Body of pancreas (tissue), 4 donors: ENCODE measurements around the gene AOAH.

Experiments used
- POLR2A ChIP-seq, 3 donors: fragments of 450-650 bp; IDR thresholded peaks; one replicate each; pipeline ENCODE4 v1.6.1; 2016; ENCODE audit warnings: antibody characterized with exemption in 3 of 3, mild to moderate bottlenecking in 2 of 3
- TF ChIP-seq, protein P1 (sequence below), 7 experiments: fragments of 450-650 bp in 4 of 7; fragments of 200-600 bp in 3 of 7; sonication (generic) in 3 of 7; IDR thresholded peaks; one replicate each; pipeline ENCODE4 v1.5.1; 2016 to 2019; ENCODE audit warnings: antibody characterized with exemption in 7 of 7

DNA sequence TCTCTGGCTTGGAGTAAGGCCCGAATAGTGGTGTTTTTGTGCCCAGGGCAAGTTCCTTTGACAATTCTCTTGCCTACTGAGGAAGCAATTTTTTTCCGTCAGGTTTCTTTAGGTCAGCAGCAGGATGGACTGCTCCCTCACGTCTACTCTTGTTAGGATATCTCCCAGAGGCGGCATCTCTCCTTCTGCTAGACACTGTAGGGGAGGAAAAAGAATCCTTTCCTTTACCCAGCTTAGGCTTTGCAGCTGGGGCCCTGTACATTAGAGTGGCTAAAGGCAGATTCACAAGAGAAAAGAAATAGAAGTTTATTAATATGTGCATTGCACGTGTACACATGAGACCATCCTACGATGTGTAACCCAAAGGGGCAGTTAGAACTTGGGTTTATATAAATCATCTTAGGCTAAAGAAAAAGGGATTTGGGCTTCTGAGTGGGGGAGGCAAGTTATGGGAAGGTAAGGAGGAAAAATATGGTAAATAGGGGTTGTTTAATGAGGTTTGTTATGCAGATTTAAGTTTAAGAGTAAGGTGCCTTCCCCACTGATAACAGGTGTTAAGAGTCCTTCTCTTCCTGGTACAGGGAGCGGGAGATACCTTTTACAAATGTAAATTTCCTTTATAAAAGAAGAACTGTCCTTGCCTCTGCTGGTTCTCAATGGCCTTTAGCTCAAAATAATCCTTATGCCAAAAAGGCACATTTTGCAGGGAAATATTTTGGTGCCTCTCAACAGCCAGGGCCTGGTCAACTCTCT lies 156.4 kb downstream of the AOAH start:
- TF ChIP-seq, protein P1, sequence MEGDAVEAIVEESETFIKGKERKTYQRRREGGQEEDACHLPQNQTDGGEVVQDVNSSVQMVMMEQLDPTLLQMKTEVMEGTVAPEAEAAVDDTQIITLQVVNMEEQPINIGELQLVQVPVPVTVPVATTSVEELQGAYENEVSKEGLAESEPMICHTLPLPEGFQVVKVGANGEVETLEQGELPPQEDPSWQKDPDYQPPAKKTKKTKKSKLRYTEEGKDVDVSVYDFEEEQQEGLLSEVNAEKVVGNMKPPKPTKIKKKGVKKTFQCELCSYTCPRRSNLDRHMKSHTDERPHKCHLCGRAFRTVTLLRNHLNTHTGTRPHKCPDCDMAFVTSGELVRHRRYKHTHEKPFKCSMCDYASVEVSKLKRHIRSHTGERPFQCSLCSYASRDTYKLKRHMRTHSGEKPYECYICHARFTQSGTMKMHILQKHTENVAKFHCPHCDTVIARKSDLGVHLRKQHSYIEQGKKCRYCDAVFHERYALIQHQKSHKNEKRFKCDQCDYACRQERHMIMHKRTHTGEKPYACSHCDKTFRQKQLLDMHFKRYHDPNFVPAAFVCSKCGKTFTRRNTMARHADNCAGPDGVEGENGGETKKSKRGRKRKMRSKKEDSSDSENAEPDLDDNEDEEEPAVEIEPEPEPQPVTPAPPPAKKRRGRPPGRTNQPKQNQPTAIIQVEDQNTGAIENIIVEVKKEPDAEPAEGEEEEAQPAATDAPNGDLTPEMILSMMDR (IDR thresholded peaks at IDR 0.05): no peak
- no peak for TF ChIP-seq POLR2A (IDR thresholded peaks at IDR 0.05)
